ENCODE measurements around the gene CARMIL1.
A peak's percentile ranks its signal among the peaks of the same experiment; 100 is the strongest.

Gene CARMIL1

GRCh38 chr6:25359191-25359861 is 80.2 kb downstream of the CARMIL1 start:
- Histone ChIP-seq H3K27ac (no peak overlapping the region), H3K4me2 (no peak overlapping the region), H3K4me3 (no peak overlapping the region), H3K9ac (no peak overlapping the region), H4K20me1 (no peaks in the 10 kb centered on the region), H3K27me3 (no peaks in the 10 kb centered on the region), H3K9me3 (no peaks in the 10 kb centered on the region), H3K36me3 (no peaks in the 10 kb centered on the region), H3K4me1 (peaks cover 8% of the 10 kb centered on the region)
- TF ChIP-seq Cebpa-rat (IDR thresholded peaks at IDR 0.05): no peak

GRCh38 chr6:25359891-25360290 is 80.7 kb downstream of the CARMIL1 start:
- Histone ChIP-seq H3K4me2 (no peak overlapping the region), H3K9me3 (no peaks in the 10 kb centered on the region), H3K27me3 (no peaks in the 10 kb centered on the region), H3K4me3 (no peak overlapping the region), H3K4me1 (peaks cover 8% of the 10 kb centered on the region), H3K9ac (no peak overlapping the region), H4K20me1 (no peaks in the 10 kb centered on the region), H3K27ac (no peak overlapping the region), H3K36me3 (no peaks in the 10 kb centered on the region)
- TF ChIP-seq Cebpa-rat (IDR thresholded peaks at IDR 0.05): no peak

GRCh38 chr6:25360621-25361020 is 81.4 kb downstream of the CARMIL1 start:
- Histone ChIP-seq H3K4me2 (no peak overlapping the region), H4K20me1 (no peaks in the 10 kb centered on the region), H3K4me3 (no peak overlapping the region), H3K27me3 (no peaks in the 10 kb centered on the region), H3K27ac (no peak overlapping the region), H3K36me3 (no peaks in the 10 kb centered on the region), H3K9me3 (no peaks in the 10 kb centered on the region), H3K4me1 (peaks cover 8% of the 10 kb centered on the region), H3K9ac (no peak overlapping the region)
- no peak for TF ChIP-seq Cebpa-rat (IDR thresholded peaks at IDR 0.05)

- Histone ChIP-seq H3K4me3 (no peak overlapping the region), H3K9ac (no peak overlapping the region), H3K4me2 (no peak overlapping the region), H4K20me1 (no peaks in the 10 kb centered on the region), H3K4me1 (peaks cover 26% of the 10 kb centered on the region), H3K27me3 (no peaks in the 10 kb centered on the region), H3K36me3 (no peaks in the 10 kb centered on the region), H3K9me3 (no peaks in the 10 kb centered on the region), H3K27ac (no peak overlapping the region)
- no peak for TF ChIP-seq Cebpa-rat (IDR thresholded peaks at IDR 0.05)
These were observed 84.3 kb downstream of the CARMIL1 start for GRCh38 chr6:25363427-25363826.

GRCh38 chr6:25365154-25365553 is 86.0 kb downstream of the CARMIL1 start:
- H3K27ac ChIP-seq: no peak overlapping the region
- no peaks in the 10 kb centered on the region for H3K9me3 ChIP-seq
- no peaks in the 10 kb centered on the region for H4K20me1 ChIP-seq
- H3K4me3 ChIP-seq: no peak overlapping the region
- peaks cover 33% of the 10 kb centered on the region for H3K4me1 ChIP-seq
- no peak for TF ChIP-seq Cebpa-rat (IDR thresholded peaks at IDR 0.05)
- H3K27me3 ChIP-seq: no peaks in the 10 kb centered on the region
- H3K9ac ChIP-seq: no peak overlapping the region
- no peaks in the 10 kb centered on the region for H3K36me3 ChIP-seq
- H3K4me2 ChIP-seq: no peak overlapping the region

- Histone ChIP-seq H3K36me3 (no peaks in the 10 kb centered on the region), H3K9ac (no peak overlapping the region), H3K9me3 (no peaks in the 10 kb centered on the region), H3K27me3 (no peaks in the 10 kb centered on the region), H4K20me1 (no peaks in the 10 kb centered on the region), H3K27ac (0 out of 2 replicates have a peak overlapping the region, but pooled peaks have one; percentile 28), H3K4me3 (no peak overlapping the region), H3K4me2 (peak overlapping the region; percentile 69), H3K4me1 (peaks cover 33% of the 10 kb centered on the region)
- TF ChIP-seq Cebpa-rat (IDR thresholded peaks at IDR 0.05): no peak
These were observed 87.8 kb downstream of the CARMIL1 start for GRCh38 chr6:25366903-25367545.

GRCh38 chr6:25369036-25369432 is 89.9 kb downstream of the CARMIL1 start:
- no peak overlapping the region for H3K4me3 ChIP-seq
- no peak overlapping the region for H3K27ac ChIP-seq
- H3K9ac ChIP-seq: no peak overlapping the region

GRCh38 chr6:25369433-25370177 is 90.4 kb downstream of the CARMIL1 start:
- Histone ChIP-seq H3K4me2 (0 out of 2 replicates have a peak overlapping the region, but pooled peaks have one; percentile 69), H3K4me3 (no peak overlapping the region), H3K27ac (no peak overlapping the region), H3K27me3 (no peaks in the 10 kb centered on the region), H3K36me3 (no peaks in the 10 kb centered on the region), H3K9me3 (no peaks in the 10 kb centered on the region), H4K20me1 (no peaks in the 10 kb centered on the region), H3K9ac (no peak overlapping the region), H3K4me1 (peaks cover 33% of the 10 kb centered on the region)
- no peak for TF ChIP-seq Cebpa-rat (IDR thresholded peaks at IDR 0.05)

More at GRCh38 chr6:25369036-25369432, 89.9 kb downstream of the CARMIL1 start:
- Histone ChIP-seq H3K9me3 (no peaks in the 10 kb centered on the region), H3K4me1 (peaks cover 33% of the 10 kb centered on the region), H3K36me3 (no peaks in the 10 kb centered on the region), H3K4me2 (peak overlapping the region; percentile 69; the same call in 1 of the 2 replicates), H3K27me3 (no peaks in the 10 kb centered on the region), H4K20me1 (no peaks in the 10 kb centered on the region)
- no peak for TF ChIP-seq Cebpa-rat (IDR thresholded peaks at IDR 0.05)

GRCh38 chr6:25370178-25371036 is 91.2 kb downstream of the CARMIL1 start:
- Histone ChIP-seq H3K36me3 (no peaks in the 10 kb centered on the region), H4K20me1 (no peaks in the 10 kb centered on the region), H3K4me1 (peaks cover 33% of the 10 kb centered on the region), H3K9me3 (0 out of 2 replicates have a peak, but pooled peaks cover 5% of the 10 kb centered on the region), H3K9ac (no peak overlapping the region), H3K27ac (no peak overlapping the region), H3K4me3 (no peak overlapping the region), H3K4me2 (no peak overlapping the region), H3K27me3 (no peaks in the 10 kb centered on the region)
- TF ChIP-seq Cebpa-rat (IDR thresholded peaks at IDR 0.05): no peak
